ENCODE results near the gene MT1X. TPM values are rescaled to one million over a fixed set of nuclear protein-coding genes. Genes with fewer than 3 reads are reported as not detected.

MT1X gene
- total RNA-seq, 2 donors from 2014 or later: 1.5 to 8.8 TPM

- Histone ChIP-seq H3K9me3 (ENCODE audit: control insufficient read depth, low read length) (no peaks in the 10 kb centered on the region), H3K4me1 (ENCODE audit: control insufficient read depth, insufficient read depth, low read length) (no peaks in the 10 kb centered on the region), H3K36me3 (ENCODE audit: control insufficient read depth, insufficient read depth, low read length) (no peaks in the 10 kb centered on the region), H3K4me3 (ENCODE audit: low read length) (no peak within 1 kb of the TSS), H3K27me3 (ENCODE audit: control insufficient read depth, insufficient read depth, low read length, poor library complexity, severe bottlenecking) (peaks cover 100% of the 10 kb centered on the region), H3K9ac (ENCODE audit: extremely low read depth, low read length, poor library complexity, severe bottlenecking) (no peak within 1 kb of the TSS), H3K27ac (ENCODE audit: low read depth, low read length) (no peak within 1 kb of the TSS)
- no peak for TF ChIP-seq CTCF (conservative IDR thresholded peaks at IDR 0.05)
- Mint-ChIP-seq H3K36me3 (ENCODE audit: low read depth) (no peaks in the 10 kb centered on the region), H3K27me3 (ENCODE audit: insufficient read depth) (peaks cover 98% of the 10 kb centered on the region), H3K27ac (no peak within 1 kb of the TSS), H3K4me1 (peaks cover 2% of the 10 kb centered on the region), H3K4me3 (peak within 1 kb of the TSS; percentile 39), H3K9me3 (no peaks in the 10 kb centered on the region)
- 19 to 22% methylated on average over 42 to 46 of the region's 46 CpGs for WGBS, 2 experiments (ENCODE audit: insufficient coverage in 1 of 2, insufficient read length in 1 of 2)
- DNase-seq: peak; percentile 74
These were observed 14.4 kb upstream of the MT1X start, which contains the start of gene MT1G for GRCh38 chr16:56667581-56668571. TSS of gene MT1G (minus strand) at chr16:56668065. CDS start at chr16:56667993, 72 bp downstream.

GRCh38 chr16:56669005-56669839, 13.0 kb upstream of the MT1X start, which contains the start of gene MT1H:
TSS of gene MT1H (plus strand) at chr16:56669814. CDS start at chr16:56669885, 71 bp downstream.
- H3K27ac Mint-ChIP-seq: no peak within 1 kb of the TSS
- Histone ChIP-seq H3K27ac (ENCODE audit: low read depth, low read length) (no peak within 1 kb of the TSS), H3K9me3 (ENCODE audit: control insufficient read depth, low read length) (no peaks in the 10 kb centered on the region), H3K4me1 (ENCODE audit: control insufficient read depth, insufficient read depth, low read length) (no peaks in the 10 kb centered on the region), H3K36me3 (ENCODE audit: control insufficient read depth, insufficient read depth, low read length) (no peaks in the 10 kb centered on the region), H3K27me3 (ENCODE audit: control insufficient read depth, insufficient read depth, low read length, poor library complexity, severe bottlenecking) (peaks cover 97% of the 10 kb centered on the region), H3K9ac (ENCODE audit: extremely low read depth, low read length, poor library complexity, severe bottlenecking) (no peak within 1 kb of the TSS), H3K4me3 (ENCODE audit: low read length) (no peak within 1 kb of the TSS)
- peaks cover 97% of the 10 kb centered on the region for H3K27me3 Mint-ChIP-seq (ENCODE audit: insufficient read depth)
- H3K4me3 Mint-ChIP-seq: no peak within 1 kb of the TSS
- 27 to 29% methylated on average over 26 to 38 of the region's 38 CpGs for WGBS, 2 experiments (ENCODE audit: insufficient coverage in 1 of 2, insufficient read length in 1 of 2)
- H3K36me3 Mint-ChIP-seq (ENCODE audit: low read depth): no peaks in the 10 kb centered on the region
- no peak for TF ChIP-seq CTCF (conservative IDR thresholded peaks at IDR 0.05)
- H3K9me3 Mint-ChIP-seq: no peaks in the 10 kb centered on the region
- peaks cover 5% of the 10 kb centered on the region for H3K4me1 Mint-ChIP-seq
- peak; percentile 68 for DNase-seq

- no peak overlapping the region for H3K4me3 ChIP-seq (ENCODE audit: low read length)
- Mint-ChIP-seq H3K4me1 (peaks cover 10% of the 10 kb centered on the region), H3K27ac (no peak overlapping the region), H3K4me3 (no peak overlapping the region), H3K9me3 (no peaks in the 10 kb centered on the region), H3K36me3 (ENCODE audit: low read depth) (no peaks in the 10 kb centered on the region), H3K27me3 (ENCODE audit: insufficient read depth) (peaks cover 94% of the 10 kb centered on the region)
- 35 to 43% methylated on average over 10 to 19 of the region's 19 CpGs for WGBS, 2 experiments (ENCODE audit: insufficient coverage in 1 of 2, insufficient read length in 1 of 2)
- no peak overlapping the region for H3K9ac ChIP-seq (ENCODE audit: extremely low read depth, low read length, poor library complexity, severe bottlenecking)
- H3K36me3 ChIP-seq (ENCODE audit: control insufficient read depth, insufficient read depth, low read length): no peaks in the 10 kb centered on the region
- no peak overlapping the region for H3K27ac ChIP-seq (ENCODE audit: low read depth, low read length)
- H3K9me3 ChIP-seq (ENCODE audit: control insufficient read depth, low read length): no peaks in the 10 kb centered on the region
- no peak for TF ChIP-seq CTCF (conservative IDR thresholded peaks at IDR 0.05)
- no peaks in the 10 kb centered on the region for H3K4me1 ChIP-seq (ENCODE audit: control insufficient read depth, insufficient read depth, low read length)
- peak; percentile 60 for DNase-seq
- H3K27me3 ChIP-seq (ENCODE audit: control insufficient read depth, insufficient read depth, low read length, poor library complexity, severe bottlenecking): peaks cover 92% of the 10 kb centered on the region
These were observed 12.2 kb upstream of the MT1X start for GRCh38 chr16:56669840-56670619.

All from endodermal cell (in vitro differentiated cells).